Activated CD4-positive, alpha-beta T cell treated with anti-CD3 and anti-CD28 coated beads, Interleukin-2, amount 10 ng/mL, durations not matched to agents 7 days and 5 days (primary cell): ENCODE data around the gene DCC. TPM values are rescaled to one million over a fixed set of nuclear protein-coding genes. Genes with fewer than 3 reads are reported as not detected.

Experiments used
- CTCF ChIA-PET: fragments of 350-600 bp; sonication (Branson Sonifier 250); formaldehyde crosslinking; loops from one replicate; lab custom pipeline; 2021; ENCODE audit warnings: antibody characterized with exemption; lab: Charles Lee
- POLR2A ChIA-PET: fragments of 350-600 bp; sonication (Branson Sonifier 250); formaldehyde crosslinking; loops from one replicate; lab custom pipeline; 2021; ENCODE audit warnings: antibody characterized with exemption; lab: Charles Lee
- DNase-seq: peaks from one replicate; pipeline ENCODE4 v3.0.0-alpha.2; 2020
- H3K27ac Mint-ChIP-seq: one replicate; pipeline ENCODE4 v1.8.0; 2021; ENCODE audit warnings: mild to moderate bottlenecking, moderate library complexity, mixed read lengths
- H3K27me3 Mint-ChIP-seq: one replicate; pipeline ENCODE4 v1.8.0; 2021; ENCODE audit warnings: mixed read lengths
- H3K36me3 Mint-ChIP-seq: one replicate; pipeline ENCODE4 v1.8.0; 2021; ENCODE audit warnings: low read depth, mixed read lengths
- H3K4me1 Mint-ChIP-seq: one replicate; pipeline ENCODE4 v1.8.0; 2021; ENCODE audit warnings: mixed read lengths
- H3K4me3 Mint-ChIP-seq: one replicate; pipeline ENCODE4 v1.8.0; 2021; ENCODE audit warnings: mild to moderate bottlenecking, moderate library complexity, mixed read lengths
- H3K9me3 Mint-ChIP-seq: one replicate; pipeline ENCODE4 v1.8.0; 2021; ENCODE audit warnings: mixed read lengths
- total RNA-seq, 2 experiments: library from RNA; stranded (reverse); gene quantifications; one replicate each; pipeline ENCODE4 v1.2.3, GENCODE V29; 2021

The DCC gene
- total RNA-seq, 2 experiments from 2014 or later, result not detected

- no peak for DNase-seq
- Mint-ChIP-seq H3K36me3 (no peaks in the 10 kb centered on the region), H3K9me3 (no peaks in the 10 kb centered on the region), H3K27ac (no peak overlapping the region), H3K4me1 (no peaks in the 10 kb centered on the region), H3K27me3 (no peaks in the 10 kb centered on the region), H3K4me3 (no peak overlapping the region)
- ChIA-PET POLR2A (no interaction called here), CTCF (no interaction called here)
These were observed 68.9 kb downstream of the DCC start for GRCh38 chr18:52408800-52409302.

GRCh38 chr18:52409727-52410126, 69.7 kb downstream of the DCC start:
- H3K4me1 Mint-ChIP-seq, result no peaks in the 10 kb centered on the region
- H3K27ac Mint-ChIP-seq, result no peak overlapping the region
- DNase-seq, result no peak
- no peaks in the 10 kb centered on the region for H3K36me3 Mint-ChIP-seq
- ChIA-PET CTCF (no interaction called here), POLR2A (no interaction called here)
- no peaks in the 10 kb centered on the region for H3K9me3 Mint-ChIP-seq
- no peaks in the 10 kb centered on the region for H3K27me3 Mint-ChIP-seq
- H3K4me3 Mint-ChIP-seq, result no peak overlapping the region

- no peaks in the 10 kb centered on the region for H3K4me1 Mint-ChIP-seq
- no peak for DNase-seq
- H3K9me3 Mint-ChIP-seq, result no peaks in the 10 kb centered on the region
- H3K4me3 Mint-ChIP-seq, result no peak overlapping the region
- ChIA-PET CTCF (no interaction called here), POLR2A (no interaction called here)
- H3K27me3 Mint-ChIP-seq, result no peaks in the 10 kb centered on the region
- no peak overlapping the region for H3K27ac Mint-ChIP-seq
- H3K36me3 Mint-ChIP-seq, result no peaks in the 10 kb centered on the region
These were observed 75.1 kb downstream of the DCC start for GRCh38 chr18:52415131-52415530.

GRCh38 chr18:52422985-52423601, 83.1 kb downstream of the DCC start:
- Mint-ChIP-seq H3K4me3 (no peak overlapping the region), H3K27me3 (no peaks in the 10 kb centered on the region), H3K9me3 (peaks cover 3% of the 10 kb centered on the region), H3K4me1 (no peaks in the 10 kb centered on the region), H3K27ac (no peak overlapping the region), H3K36me3 (no peaks in the 10 kb centered on the region)
- CTCF ChIA-PET, result no interaction called here
- no peak for DNase-seq
- POLR2A ChIA-PET, result no interaction called here

GRCh38 chr18:52426041-52426440, 86.0 kb downstream of the DCC start:
- CTCF ChIA-PET, result no interaction called here
- no peak overlapping the region for H3K4me3 Mint-ChIP-seq
- no peak for DNase-seq
- H3K27me3 Mint-ChIP-seq, result no peaks in the 10 kb centered on the region
- no peaks in the 10 kb centered on the region for H3K9me3 Mint-ChIP-seq
- H3K4me1 Mint-ChIP-seq, result no peaks in the 10 kb centered on the region
- H3K27ac Mint-ChIP-seq, result no peak overlapping the region
- H3K36me3 Mint-ChIP-seq, result no peaks in the 10 kb centered on the region
- POLR2A ChIA-PET, result no interaction called here

GRCh38 chr18:52426462-52426861, 86.5 kb downstream of the DCC start:
- H3K27me3 Mint-ChIP-seq, result no peaks in the 10 kb centered on the region
- DNase-seq, result no peak
- no peaks in the 10 kb centered on the region for H3K9me3 Mint-ChIP-seq
- POLR2A ChIA-PET, result no interaction called here
- no peaks in the 10 kb centered on the region for H3K36me3 Mint-ChIP-seq
- H3K4me1 Mint-ChIP-seq, result no peaks in the 10 kb centered on the region
- H3K4me3 Mint-ChIP-seq, result no peak overlapping the region
- CTCF ChIA-PET, result no interaction called here
- H3K27ac Mint-ChIP-seq, result no peak overlapping the region

GRCh38 chr18:52427521-52428175, 87.7 kb downstream of the DCC start:
- H3K9me3 Mint-ChIP-seq, result no peaks in the 10 kb centered on the region
- no peaks in the 10 kb centered on the region for H3K36me3 Mint-ChIP-seq
- H3K27ac Mint-ChIP-seq, result no peak overlapping the region
- POLR2A ChIA-PET, result no interaction called here
- H3K27me3 Mint-ChIP-seq, result no peaks in the 10 kb centered on the region
- no peaks in the 10 kb centered on the region for H3K4me1 Mint-ChIP-seq
- CTCF ChIA-PET, result no interaction called here
- DNase-seq, result no peak
- H3K4me3 Mint-ChIP-seq, result no peak overlapping the region

- POLR2A ChIA-PET, result no interaction called here
- no peak overlapping the region for H3K4me3 Mint-ChIP-seq
- CTCF ChIA-PET, result no interaction called here
- H3K9me3 Mint-ChIP-seq, result no peaks in the 10 kb centered on the region
- no peaks in the 10 kb centered on the region for H3K4me1 Mint-ChIP-seq
- no peaks in the 10 kb centered on the region for H3K27me3 Mint-ChIP-seq
- no peaks in the 10 kb centered on the region for H3K36me3 Mint-ChIP-seq
- no peak overlapping the region for H3K27ac Mint-ChIP-seq
- no peak for DNase-seq
These were observed 91.7 kb downstream of the DCC start for GRCh38 chr18:52431683-52432082.

- Mint-ChIP-seq H3K9me3 (no peaks in the 10 kb centered on the region), H3K27ac (no peak overlapping the region), H3K36me3 (no peaks in the 10 kb centered on the region), H3K4me1 (no peaks in the 10 kb centered on the region), H3K4me3 (no peak overlapping the region), H3K27me3 (no peaks in the 10 kb centered on the region)
- ChIA-PET POLR2A (no interaction called here), CTCF (no interaction called here)
- DNase-seq, result no peak
These were observed 93.8 kb downstream of the DCC start for GRCh38 chr18:52433797-52434196.

- CTCF ChIA-PET, result no interaction called here
These were observed 95.3 kb downstream of the DCC start for GRCh38 chr18:52435301-52435700.

GRCh38 chr18:52437161-52437560, 97.2 kb downstream of the DCC start:
- H3K36me3 Mint-ChIP-seq, result no peaks in the 10 kb centered on the region
- no peaks in the 10 kb centered on the region for H3K4me1 Mint-ChIP-seq
- H3K9me3 Mint-ChIP-seq, result no peaks in the 10 kb centered on the region
- CTCF ChIA-PET, result no interaction called here
- POLR2A ChIA-PET, result no interaction called here
- no peaks in the 10 kb centered on the region for H3K27me3 Mint-ChIP-seq
- no peak for DNase-seq
- no peak overlapping the region for H3K27ac Mint-ChIP-seq
- no peak overlapping the region for H3K4me3 Mint-ChIP-seq

More at GRCh38 chr18:52435301-52435700, 95.3 kb downstream of the DCC start:
- no peak for DNase-seq
- Mint-ChIP-seq H3K27ac (no peak overlapping the region), H3K27me3 (no peaks in the 10 kb centered on the region), H3K4me3 (no peak overlapping the region), H3K4me1 (no peaks in the 10 kb centered on the region), H3K9me3 (no peaks in the 10 kb centered on the region), H3K36me3 (no peaks in the 10 kb centered on the region)
- POLR2A ChIA-PET, result no interaction called here

GRCh38 chr18:52439457-52439856, 99.5 kb downstream of the DCC start:
- Mint-ChIP-seq H3K4me1 (no peaks in the 10 kb centered on the region), H3K9me3 (no peaks in the 10 kb centered on the region), H3K4me3 (no peak overlapping the region), H3K36me3 (no peaks in the 10 kb centered on the region), H3K27me3 (no peaks in the 10 kb centered on the region), H3K27ac (no peak overlapping the region)
- ChIA-PET CTCF (no interaction called here), POLR2A (no interaction called here)
- DNase-seq, result no peak

GRCh38 chr18:52441794-52442193, 101.8 kb downstream of the DCC start:
- POLR2A ChIA-PET, result no interaction called here
- DNase-seq, result no peak
- no peak overlapping the region for H3K27ac Mint-ChIP-seq
- CTCF ChIA-PET, result no interaction called here
- H3K4me1 Mint-ChIP-seq, result no peaks in the 10 kb centered on the region
- peaks cover 6% of the 10 kb centered on the region for H3K9me3 Mint-ChIP-seq
- H3K4me3 Mint-ChIP-seq, result no peak overlapping the region
- no peaks in the 10 kb centered on the region for H3K27me3 Mint-ChIP-seq
- H3K36me3 Mint-ChIP-seq, result no peaks in the 10 kb centered on the region

- Mint-ChIP-seq H3K9me3 (peaks cover 6% of the 10 kb centered on the region), H3K27me3 (no peaks in the 10 kb centered on the region), H3K27ac (no peak overlapping the region), H3K36me3 (no peaks in the 10 kb centered on the region), H3K4me1 (no peaks in the 10 kb centered on the region), H3K4me3 (no peak overlapping the region)
- no peak for DNase-seq
- ChIA-PET POLR2A (no interaction called here), CTCF (interaction anchor here (1.4 kb wide), 1 partner anchor 9 kb away, joined by 3 read pairs; no protein-coding TSS in a partner anchor)
These were observed 102.7 kb downstream of the DCC start for GRCh38 chr18:52442686-52443085.
